Neuronal stem cell (in vitro differentiated cells): ENCODE data around the gene SCAMP3.

Experiments used
- DNase-seq: peaks from one replicate; pipeline ENCODE4 v3.0.0-alpha.2; 2013; ENCODE audit warnings: low spot score
- H2AFZ ChIP-seq: one replicate; pipeline ENCODE4 v1.6.1; 2013; ENCODE audit warnings: mild to moderate bottlenecking, low read length, inconsistent platforms
- H2AK5ac ChIP-seq: 2 replicates; pipeline ENCODE4 v1.6.1; 2013; ENCODE audit warnings: low read depth, mild to moderate bottlenecking, inconsistent platforms, low read length, moderate library complexity, mixed read lengths
- H2BK120ac ChIP-seq: 2 replicates; pipeline ENCODE4 v1.6.1; 2013; ENCODE audit warnings: low read depth, mild to moderate bottlenecking, inconsistent platforms, low read length, moderate library complexity, mixed read lengths
- H2BK12ac ChIP-seq: one replicate; pipeline ENCODE4 v1.6.1; 2013; ENCODE audit warnings: low read length, inconsistent platforms
- H2BK15ac ChIP-seq: 2 replicates; pipeline ENCODE4 v1.6.1; 2013; ENCODE audit warnings: mild to moderate bottlenecking, low read length, inconsistent platforms, mixed read lengths
- H2BK5ac ChIP-seq: one replicate; pipeline ENCODE4 v1.6.1; 2013; ENCODE audit warnings: inconsistent platforms, mild to moderate bottlenecking, low read length, moderate library complexity
- H3K14ac ChIP-seq: one replicate; pipeline ENCODE4 v1.6.1; 2013; ENCODE audit warnings: low read length, inconsistent platforms
- H3K18ac ChIP-seq: 2 replicates; pipeline ENCODE4 v1.6.1; 2013; ENCODE audit warnings: low read length, inconsistent platforms
- H3K23ac ChIP-seq: 2 replicates; pipeline ENCODE4 v1.6.1; 2013; ENCODE audit warnings: low read depth, mild to moderate bottlenecking, mixed read lengths, low read length, inconsistent platforms; ENCODE audit not compliant: poor library complexity
- H3K27ac ChIP-seq: replicated peaks from 3 replicates; pipeline ENCODE4 v1.5.1; 2013; ENCODE audit warnings: low read length, inconsistent platforms
- H3K27me3 ChIP-seq, 3 experiments: 2 replicates each; pipeline ENCODE4 v1.6.1; 2013; ENCODE audit warnings: low read length in 3 of 3, mild to moderate bottlenecking in 2 of 3, inconsistent platforms in 1 of 3, low read depth in 1 of 3, mixed read lengths in 1 of 3, moderate library complexity in 1 of 3; ENCODE audit not compliant: control insufficient read depth in 3 of 3, insufficient read depth in 3 of 3
- H3K36me3 ChIP-seq, 2 donors: replicated peaks in 1 of 2; 2 replicates each; pipeline ENCODE4 v1.6.1; 2013; ENCODE audit warnings: low read length in 2 of 2; ENCODE audit not compliant: control insufficient read depth in 2 of 2, insufficient read depth in 2 of 2
- H3K4ac ChIP-seq: 2 replicates; pipeline ENCODE4 v1.6.1; 2013; ENCODE audit warnings: inconsistent platforms, mild to moderate bottlenecking, low read length, moderate library complexity
- H3K4me1 ChIP-seq, 2 donors: 1 replicate in 1 of 2; 2 replicates in 1 of 2; pipeline ENCODE4 v1.6.1; 2013; ENCODE audit warnings: low read length in 2 of 2, low read depth in 1 of 2; ENCODE audit not compliant: control insufficient read depth in 2 of 2, insufficient read depth in 1 of 2
- H3K4me2 ChIP-seq: one replicate; pipeline ENCODE4 v1.6.1; 2013; ENCODE audit warnings: mild to moderate bottlenecking, low read length, inconsistent platforms; ENCODE audit not compliant: insufficient read depth, poor library complexity, severe bottlenecking
- H3K4me3 ChIP-seq, 2 donors: 2 replicates each; pipeline ENCODE4 v1.5.1; 2013; ENCODE audit warnings: low read length in 2 of 2, mild to moderate bottlenecking in 2 of 2, inconsistent platforms in 1 of 2, moderate library complexity in 1 of 2
- H3K79me1 ChIP-seq: one replicate; pipeline ENCODE4 v1.6.1; 2013; ENCODE audit warnings: low read depth, mild to moderate bottlenecking, inconsistent platforms, low read length, moderate library complexity
- H3K9ac ChIP-seq: one replicate; pipeline ENCODE4 v1.6.1; 2013; ENCODE audit warnings: mild to moderate bottlenecking, low read depth, low read length, inconsistent platforms; ENCODE audit not compliant: poor library complexity
- H3K9me3 ChIP-seq, 2 donors: replicated peaks in 1 of 2; 2 replicates each; pipeline versions ENCODE3 to v1.6.1; 2013; ENCODE audit warnings: low read length in 2 of 2, mild to moderate bottlenecking in 2 of 2, inconsistent platforms in 1 of 2, low read depth in 1 of 2, mixed read lengths in 1 of 2, moderate library complexity in 1 of 2; ENCODE audit not compliant: control insufficient read depth in 2 of 2, insufficient read depth in 1 of 2
- H4K8ac ChIP-seq: one replicate; pipeline ENCODE4 v1.6.1; 2013; ENCODE audit warnings: low read depth, mild to moderate bottlenecking, inconsistent platforms, low read length, moderate library complexity
- H4K91ac ChIP-seq: one replicate; pipeline ENCODE4 v1.6.1; 2013; ENCODE audit warnings: low read length, low read depth, mild to moderate bottlenecking, inconsistent platforms; ENCODE audit not compliant: poor library complexity
- WGBS, 2 donors: extraction: QIAGEN DNeasy Blood & Tissue Kit; methylation state at CpG; one replicate each; pipeline ENCODE4 v1.1.7; 2013; ENCODE audit warnings: missing lambda C conversion rate in 2 of 2, mixed read lengths in 1 of 2; ENCODE audit not compliant: insufficient read length in 2 of 2, insufficient replicate concordance in 1 of 2; ENCODE audit errors: extremely low coverage in 2 of 2; 5-methylcytosine and 5-hydroxymethylcytosine counted together

SCAMP3 gene

GRCh38 chr1:155261493-155261851, 688 bp downstream of the SCAMP3 start:
- H3K4me1 ChIP-seq: peaks cover 7 to 11% of the 10 kb centered on the region in 2 donors
- peak overlapping the region; percentile 5 for H3K18ac ChIP-seq
- peak overlapping the region; percentile 76 for H2AK5ac ChIP-seq
- H3K27ac ChIP-seq: peak overlapping the region; percentile 5
- H3K14ac ChIP-seq: no peak overlapping the region
- peak overlapping the region; percentile 89 for H2AFZ ChIP-seq
- no peak overlapping the region for H4K8ac ChIP-seq
- peak overlapping the region; percentile 95 for H3K4me2 ChIP-seq
- no peaks in the 10 kb centered on the region for H3K27me3 ChIP-seq
- peak overlapping the region; percentile 80 to 94 for H3K4me3 ChIP-seq
- H3K9ac ChIP-seq: peak overlapping the region; percentile 90
- no peak overlapping the region for H4K91ac ChIP-seq
- H2BK12ac ChIP-seq: no peak overlapping the region
- peaks cover 6% of the 10 kb centered on the region for H3K79me1 ChIP-seq
- H3K4ac ChIP-seq: no peak overlapping the region
- no peak for DNase-seq
- no peaks in the 10 kb centered on the region for H3K9me3 ChIP-seq
- WGBS, 2 donors: no CpG with 5 or more reads among the region's 9 CpGs
- H3K23ac ChIP-seq: no peak overlapping the region
- peaks cover 33 to 69% of the 10 kb centered on the region in 2 donors for H3K36me3 ChIP-seq
- H2BK5ac ChIP-seq: no peak overlapping the region
- no peak overlapping the region for H2BK15ac ChIP-seq
- H2BK120ac ChIP-seq: no peak overlapping the region

GRCh38 chr1:155260276-155260675, 1.9 kb downstream of the SCAMP3 start:
- no peak overlapping the region for H2BK5ac ChIP-seq
- no CpG with 5 or more reads among the region's 5 CpGs for WGBS, 2 donors

DNA sequence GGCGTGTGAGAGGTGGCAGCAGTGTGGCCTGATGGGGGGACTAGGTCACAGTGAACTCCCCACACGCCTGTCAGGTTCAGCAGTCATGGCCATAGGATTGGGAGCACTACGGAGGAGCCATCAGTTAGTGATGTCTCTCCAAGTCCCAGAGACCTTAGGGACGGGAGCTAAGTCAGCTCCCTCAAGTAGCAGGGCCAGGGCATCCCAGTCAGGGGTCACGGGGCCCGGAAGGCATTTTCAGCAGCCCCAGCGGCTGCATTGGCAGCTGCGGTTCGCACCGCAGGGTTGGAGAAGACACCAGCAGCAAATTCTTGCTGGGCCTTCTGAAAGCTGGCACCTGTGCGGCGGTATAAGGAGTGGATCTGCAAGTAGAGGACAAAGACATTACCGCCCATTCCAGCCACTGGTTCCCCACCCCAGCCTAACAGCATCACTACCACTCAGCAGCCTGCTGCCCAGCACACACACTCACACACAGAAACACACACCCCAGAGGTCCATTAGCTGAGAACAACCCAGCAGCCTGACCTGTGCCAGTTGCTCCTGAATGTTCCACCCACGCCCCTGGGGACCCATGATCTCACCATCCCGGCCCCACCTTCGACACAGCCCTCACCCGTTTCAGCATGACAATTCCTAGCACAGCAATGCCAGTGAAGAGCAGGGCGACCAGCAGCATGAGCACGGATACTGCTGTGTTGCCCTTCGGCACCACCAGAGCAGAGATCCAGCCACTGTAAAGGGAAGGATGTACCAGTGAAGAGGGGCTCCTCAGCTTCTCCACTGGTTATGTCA, 5.9 kb downstream of the SCAMP3 start:
- Histone ChIP-seq H3K36me3 (peaks cover 7 to 49% of the 10 kb centered on the region in 2 donors), H3K18ac (peak overlapping the region; percentile 15), H3K27ac (peak overlapping the region; percentile 11), H2BK12ac (no peak overlapping the region), H2BK5ac (no peak overlapping the region), H3K4me2 (peak overlapping the region; percentile 94), H3K4ac (no peak overlapping the region), H2AFZ (peak overlapping the region; percentile 97), H2BK120ac (no peak overlapping the region), H3K23ac (no peak overlapping the region), H3K14ac (no peak overlapping the region), H3K9ac (no peak overlapping the region), H2BK15ac (no peak overlapping the region), H3K4me3 (peak overlapping the region; percentile 27 to 70), H4K91ac (no peak overlapping the region), H4K8ac (no peak overlapping the region), H3K79me1 (peaks cover 16% of the 10 kb centered on the region), H3K4me1 (peaks cover 18 to 29% of the 10 kb centered on the region in 2 donors), H2AK5ac (peak overlapping the region; percentile 24), H3K9me3 (no peaks in the 10 kb centered on the region), H3K27me3 (no peaks in the 10 kb centered on the region)
- no CpG with 5 or more reads among the region's 20 CpGs for WGBS, 2 donors
- no peak for DNase-seq

More at GRCh38 chr1:155260276-155260675, 1.9 kb downstream of the SCAMP3 start:
- peak overlapping the region in 1 of 2 donors; percentile 19 for H3K4me3 ChIP-seq
- H3K4me1 ChIP-seq: peaks cover 8 to 16% of the 10 kb centered on the region in 2 donors
- no peak overlapping the region for H2AK5ac ChIP-seq
- H2BK120ac ChIP-seq: no peak overlapping the region
- H3K4me2 ChIP-seq: no peak overlapping the region
- peaks cover 26 to 66% of the 10 kb centered on the region in 2 donors for H3K36me3 ChIP-seq
- peaks cover 6% of the 10 kb centered on the region for H3K79me1 ChIP-seq
- no peak overlapping the region for H3K18ac ChIP-seq
- no peak overlapping the region for H4K8ac ChIP-seq
- H3K4ac ChIP-seq: no peak overlapping the region
- no peak for DNase-seq
- no peak overlapping the region for H2BK12ac ChIP-seq
- no peak overlapping the region for H4K91ac ChIP-seq
- no peak overlapping the region for H3K27ac ChIP-seq
- no peak overlapping the region for H3K23ac ChIP-seq
- no peak overlapping the region for H2BK15ac ChIP-seq
- no peak overlapping the region for H2AFZ ChIP-seq
- no peak overlapping the region for H3K14ac ChIP-seq
- H3K9ac ChIP-seq: no peak overlapping the region
- H3K27me3 ChIP-seq: no peaks in the 10 kb centered on the region
- no peaks in the 10 kb centered on the region for H3K9me3 ChIP-seq

DNA sequence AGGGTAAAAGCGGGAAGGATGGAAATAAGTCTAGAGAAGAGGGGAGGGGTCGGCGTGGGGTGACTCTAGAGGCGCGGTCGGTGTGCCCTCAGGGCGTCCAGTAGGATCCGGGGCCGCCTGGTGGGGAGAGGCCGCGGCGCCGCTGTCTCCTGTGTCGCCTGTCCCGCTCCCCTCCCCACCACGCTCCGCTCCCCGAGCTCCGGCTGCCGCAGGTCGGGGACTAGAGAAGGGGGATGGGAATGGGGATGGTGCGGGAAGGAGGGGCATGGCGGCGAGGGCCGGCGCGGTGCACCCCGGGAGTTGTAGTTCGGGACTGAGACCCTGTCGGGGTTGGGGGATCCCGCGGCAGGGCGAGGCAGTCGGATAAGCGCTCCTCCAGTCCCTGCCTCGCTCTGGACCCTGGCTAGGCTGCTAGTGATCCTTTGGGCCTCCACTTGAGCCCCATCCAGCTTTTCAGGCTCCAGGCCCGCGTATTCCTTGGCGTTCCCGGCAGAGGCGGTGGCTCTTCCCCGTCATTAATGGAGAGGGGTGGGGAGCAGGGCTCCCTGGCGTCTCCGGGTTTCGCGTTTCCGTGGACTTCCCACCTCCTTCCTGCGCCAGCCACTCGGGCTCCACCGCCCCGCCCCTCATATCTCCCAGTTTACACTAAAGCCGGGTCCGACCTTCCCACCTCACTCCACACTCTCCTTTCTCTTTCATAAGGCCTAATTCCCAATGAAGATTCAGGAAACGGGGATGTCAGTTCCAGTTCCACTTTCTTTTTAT, 6.7 kb downstream of the SCAMP3 start, which contains the start of gene ENTREP3:
Gene ENTREP3 (minus strand): TSS at position 241 of the 765 bp plus-strand sequence. CDS start 606 bp downstream, outside the sequence.
- no CpG with 5 or more reads among the region's 54 CpGs for WGBS, 2 donors
- Histone ChIP-seq H3K9me3 (no peaks in the 10 kb centered on the region), H3K18ac (peak within 1 kb of the TSS; percentile 99), H2BK120ac (peak within 1 kb of the TSS; percentile 48), H3K23ac (peak within 1 kb of the TSS; percentile 94), H3K27ac (peak within 1 kb of the TSS; percentile 80), H3K36me3 (peaks cover 7 to 50% of the 10 kb centered on the region in 2 donors), H2BK12ac (no peak within 1 kb of the TSS), H3K14ac (peak within 1 kb of the TSS; percentile 90), H4K8ac (no peak within 1 kb of the TSS), H3K4me2 (peak within 1 kb of the TSS; percentile 94), H3K27me3 (no peaks in the 10 kb centered on the region), H2BK5ac (peak within 1 kb of the TSS; percentile 79), H3K4me1 (peaks cover 21 to 29% of the 10 kb centered on the region in 2 donors), H3K4ac (peak within 1 kb of the TSS; percentile 57), H2BK15ac (peak within 1 kb of the TSS; percentile 23), H3K79me1 (peaks cover 16% of the 10 kb centered on the region), H4K91ac (peak within 1 kb of the TSS; percentile 57), H2AK5ac (peak within 1 kb of the TSS; percentile 41), H2AFZ (peak within 1 kb of the TSS; percentile 97), H3K4me3 (peak within 1 kb of the TSS; percentile 70 to 83), H3K9ac (peak within 1 kb of the TSS; percentile 99)
- peak; percentile 87 for DNase-seq
